DMS79 treated with DMSO at 0.1 percent for 48 hours (cell line): ENCODE data around the gene NDUFA11.
"Not testable (repeated sequence)": the region's sequence is repeated elsewhere in the genome, so short reads cannot be mapped to it uniquely, and the experiment has no call there.

Experiments
- DNase-seq: peaks from one replicate; lab custom pipeline; 2025; lab: John Stamatoyannopoulos, UW

NDUFA11 gene

DNA sequence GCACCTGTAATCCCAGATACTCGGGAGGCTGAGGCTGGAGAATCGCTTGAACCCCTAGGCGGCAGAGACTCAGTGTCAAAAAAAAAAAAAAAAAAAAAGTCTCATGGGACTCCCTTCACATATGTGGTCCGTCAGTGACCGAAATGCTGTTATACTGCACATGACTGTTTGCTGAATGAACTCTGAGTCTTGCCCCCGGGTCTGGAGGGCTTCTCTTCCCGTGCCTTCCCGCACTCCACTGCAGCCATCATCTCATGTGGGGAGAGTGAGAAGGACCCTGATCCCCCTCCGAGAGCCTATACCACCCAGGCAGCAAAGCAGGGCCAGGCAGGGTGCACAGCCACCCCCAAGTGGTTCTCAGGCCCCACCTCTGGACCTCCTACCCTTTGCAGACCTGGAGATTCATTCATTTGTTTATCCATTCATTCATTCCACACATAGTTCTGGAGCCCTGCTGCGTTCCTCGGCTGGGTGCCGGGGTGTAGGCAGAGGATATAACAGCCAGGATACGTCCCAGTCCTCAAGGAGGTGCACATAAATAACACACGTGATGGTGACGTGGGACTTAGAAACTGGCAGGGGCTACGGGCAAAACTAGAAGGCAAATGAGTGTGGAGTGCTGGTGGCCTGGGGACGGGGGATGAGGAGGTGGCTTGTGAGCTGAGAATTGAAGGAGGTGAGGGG lies 14.2 kb downstream of the NDUFA11 start:
- DNase-seq: no peak

- DNase-seq: not testable (repeated sequence)
These were observed 19.4 kb downstream of the NDUFA11 start for GRCh38 chr19:5884065-5884811.

GRCh38 chr19:5883157-5883873 lies 20.3 kb downstream of the NDUFA11 start:
- peak; percentile 3 for DNase-seq

DNA sequence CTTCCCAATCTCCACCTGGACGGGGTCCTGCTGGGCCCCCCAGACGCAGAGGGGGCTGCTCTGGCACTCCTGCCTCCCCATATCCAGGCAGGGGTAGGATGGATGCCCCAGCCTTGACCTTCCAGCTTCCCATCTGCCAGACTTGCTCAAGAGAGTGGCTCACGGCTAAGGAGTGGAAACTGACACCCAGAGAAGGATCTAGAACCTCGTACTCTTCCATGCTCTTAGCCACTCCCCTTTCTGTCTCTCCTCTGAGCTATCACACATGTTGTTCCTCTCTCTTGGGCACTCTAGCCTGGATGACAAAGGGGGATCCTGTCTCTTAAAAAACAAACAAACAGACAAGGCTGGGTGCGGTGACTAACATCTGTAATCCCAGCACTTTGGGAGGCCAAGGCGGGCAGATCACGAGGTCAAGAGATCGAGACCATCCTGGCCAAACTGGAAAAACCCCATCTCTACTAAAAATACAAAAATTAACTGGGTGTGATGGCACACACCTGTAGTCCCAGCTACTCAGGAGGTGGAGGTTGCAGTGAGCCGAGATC lies 21.1 kb downstream of the NDUFA11 start:
- no peak for DNase-seq

DNA sequence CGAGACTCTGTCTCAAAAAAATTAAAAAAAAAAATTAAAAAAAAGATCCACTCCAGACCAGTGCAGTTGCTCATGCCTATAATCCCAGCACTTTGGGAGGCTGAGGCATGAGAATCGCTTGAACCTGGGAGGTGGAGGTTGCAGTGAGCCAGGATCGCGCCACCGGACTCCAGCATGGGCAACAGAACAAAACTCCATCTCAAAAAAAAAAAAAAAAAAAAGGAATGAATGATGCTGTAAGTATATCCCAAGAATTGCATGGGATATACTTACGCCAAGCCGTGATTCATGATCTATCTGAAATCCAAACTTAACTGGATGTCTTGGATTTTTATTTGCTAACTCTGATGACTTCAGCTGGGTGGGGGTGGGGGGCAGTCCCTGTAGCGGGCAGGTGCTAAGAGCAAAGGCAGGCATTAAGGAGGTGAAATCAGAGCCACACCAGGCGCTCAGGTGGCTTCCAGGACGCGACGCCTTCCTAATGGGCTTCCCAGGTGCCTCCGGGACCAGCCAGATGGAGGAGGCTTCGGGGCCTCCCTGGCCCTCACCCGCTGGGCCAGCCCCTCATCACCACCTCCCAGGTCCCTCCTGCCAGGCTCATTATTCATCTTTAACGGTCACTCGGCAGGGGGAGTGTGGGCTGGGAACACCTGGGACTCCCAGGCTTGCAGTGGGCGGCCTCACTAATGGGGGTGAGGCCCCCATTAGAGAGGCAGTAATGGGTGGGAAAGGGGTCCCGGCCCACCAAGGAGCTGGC lies 21.9 kb downstream of the NDUFA11 start:
- peak; percentile 23 for DNase-seq

DNA sequence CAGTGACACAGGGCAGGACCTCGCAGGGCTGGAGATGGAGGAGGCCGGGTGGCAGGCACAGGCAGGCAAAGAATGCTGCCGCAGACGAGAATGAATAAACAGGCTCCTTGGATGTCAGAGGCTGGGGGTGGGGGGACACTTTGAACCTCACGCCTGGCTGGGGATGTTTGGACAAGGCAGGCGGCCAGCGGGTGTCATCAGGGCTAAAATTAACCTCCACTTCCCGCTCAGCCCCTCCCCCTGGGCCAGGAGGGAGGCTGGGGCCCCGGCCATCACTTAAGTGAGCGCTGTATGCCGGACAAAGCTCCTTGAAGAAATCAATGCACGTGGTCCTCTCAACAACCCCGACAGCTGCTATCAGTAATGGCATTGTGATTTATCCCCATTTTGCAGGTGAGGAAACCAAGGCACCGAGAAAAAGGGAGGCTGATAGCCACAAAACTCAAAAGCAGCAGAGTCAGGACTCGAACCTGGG lies 22.9 kb downstream of the NDUFA11 start:
- no peak for DNase-seq

DNA sequence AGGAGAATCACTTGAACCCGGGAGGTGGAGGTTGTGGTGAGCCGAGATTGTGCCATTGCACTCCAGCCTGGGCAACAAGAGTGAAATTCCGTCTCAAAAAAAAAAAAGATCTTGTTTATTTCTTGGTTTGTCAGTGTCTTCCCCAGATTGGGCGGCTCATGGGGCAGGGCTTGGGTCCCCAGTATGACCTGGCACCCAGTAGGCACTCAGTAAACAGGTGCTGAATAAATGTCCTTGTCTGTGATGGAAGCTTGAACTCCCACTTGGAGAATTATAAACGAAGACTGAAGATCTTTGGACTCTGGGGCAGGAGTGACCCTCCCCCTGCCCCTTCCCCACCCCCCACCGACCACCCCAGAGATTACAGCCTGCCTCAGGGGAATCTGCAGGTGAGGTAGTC lies 23.4 kb downstream of the NDUFA11 start:
- no peak for DNase-seq

- no peak for DNase-seq
These were observed 25.7 kb downstream of the NDUFA11 start for GRCh38 chr19:5877882-5878281.

DNA sequence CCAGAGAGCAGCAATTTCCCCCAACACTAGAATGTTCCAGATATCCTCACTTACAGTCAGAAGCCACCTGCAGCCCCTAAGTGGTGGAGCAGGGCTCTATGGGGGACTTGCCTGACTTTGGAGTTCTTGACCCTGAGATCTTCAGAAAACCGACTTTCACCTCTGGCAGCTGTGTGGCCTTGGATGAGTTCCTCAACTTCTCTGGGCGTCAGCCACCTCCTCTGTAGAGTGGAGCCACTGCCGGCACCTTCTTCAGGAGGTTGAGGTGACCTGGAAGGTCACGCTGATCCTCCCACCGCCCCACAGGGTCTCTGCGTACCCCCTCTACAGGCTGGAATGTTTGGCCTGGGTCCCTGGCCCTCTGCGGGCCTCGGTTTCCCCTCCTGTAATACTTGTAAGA lies 26.2 kb downstream of the NDUFA11 start:
- no peak for DNase-seq

DNA sequence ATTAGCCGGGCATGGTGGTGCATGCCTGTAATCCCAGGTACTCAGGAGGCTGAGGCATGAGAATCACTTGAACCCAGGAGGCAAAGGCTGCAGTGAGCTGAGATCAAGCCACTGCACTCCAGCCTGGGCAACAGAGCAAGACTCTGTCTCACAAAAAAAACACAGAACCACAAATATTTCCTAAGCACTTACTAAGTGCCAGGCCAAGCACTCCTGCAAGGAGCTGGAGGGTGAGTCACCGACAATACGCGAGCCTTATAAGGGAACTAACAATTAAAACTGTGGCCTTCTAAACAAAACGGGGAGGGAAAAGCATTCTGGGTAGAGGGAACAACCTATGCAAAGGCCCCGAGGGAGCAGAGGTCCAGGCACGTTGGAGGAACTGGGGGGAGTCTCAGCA lies 29.1 kb downstream of the NDUFA11 start:
- not testable (repeated sequence) for DNase-seq

- DNase-seq: no peak
These were observed 29.9 kb downstream of the NDUFA11 start for GRCh38 chr19:5873617-5874199.

DNA sequence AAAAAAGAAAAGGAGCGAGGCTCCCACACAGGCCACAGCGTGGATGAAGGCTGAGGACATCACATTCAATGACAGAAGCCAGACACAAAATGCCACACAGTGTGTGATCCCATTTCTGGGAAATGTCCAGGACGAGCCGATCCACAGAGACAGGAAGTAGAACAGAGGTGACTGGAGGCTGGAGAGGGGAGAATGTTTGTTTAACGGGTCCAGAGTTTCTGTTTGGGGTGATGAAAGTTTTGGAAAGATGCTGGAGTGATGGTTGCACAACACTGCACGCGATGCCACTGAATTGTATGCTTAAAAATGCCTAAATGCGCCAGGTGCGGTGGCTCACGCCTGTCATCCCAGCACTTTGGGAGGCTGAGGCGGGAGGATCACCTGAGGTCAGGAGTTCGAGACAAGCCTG lies 32.6 kb downstream of the NDUFA11 start:
- DNase-seq: no peak

GRCh38 chr19:5867201-5868136 lies 36.1 kb downstream of the NDUFA11 start:
- no peak for DNase-seq

GRCh38 chr19:5865772-5866171 lies 37.8 kb downstream of the NDUFA11 start:
- no peak for DNase-seq

DNA sequence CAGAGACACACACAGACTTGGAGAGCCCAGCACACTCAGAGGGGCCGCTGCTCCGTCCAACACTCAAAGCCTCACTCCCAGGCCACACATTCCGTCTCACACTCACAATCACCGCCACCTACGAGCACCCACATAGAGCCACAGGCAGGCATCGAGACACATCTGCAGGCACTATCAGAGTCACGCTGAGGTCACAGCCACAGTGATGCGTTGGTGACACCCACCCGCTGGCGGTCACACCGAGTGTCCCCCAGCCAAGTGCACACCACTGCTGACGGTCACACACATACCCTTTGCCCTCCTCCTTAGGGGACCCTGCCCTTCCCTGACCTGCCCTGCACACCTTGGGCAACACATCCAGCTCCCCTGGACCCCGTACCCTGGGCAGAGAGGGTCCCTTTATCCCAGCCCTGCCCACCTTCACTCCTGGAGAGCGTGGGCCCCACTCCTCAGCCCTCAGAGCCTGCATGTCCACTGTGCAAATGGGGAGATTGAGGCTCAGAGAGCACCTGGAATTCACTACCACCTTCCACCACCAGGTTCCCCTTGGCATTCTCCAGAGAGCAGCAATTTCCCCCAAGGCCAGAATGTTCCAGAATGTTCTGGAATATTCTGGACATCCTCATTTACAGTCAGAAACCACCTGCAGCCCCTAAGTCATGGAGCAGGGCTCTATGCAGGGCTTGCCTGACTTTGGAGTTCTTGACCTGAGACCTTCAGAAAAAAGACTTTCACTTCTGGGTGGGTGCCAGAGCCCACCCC lies 38.7 kb downstream of the NDUFA11 start:
- DNase-seq: no peak

- no peak for DNase-seq
These were observed 39.4 kb downstream of the NDUFA11 start for GRCh38 chr19:5864013-5864720.

DNA sequence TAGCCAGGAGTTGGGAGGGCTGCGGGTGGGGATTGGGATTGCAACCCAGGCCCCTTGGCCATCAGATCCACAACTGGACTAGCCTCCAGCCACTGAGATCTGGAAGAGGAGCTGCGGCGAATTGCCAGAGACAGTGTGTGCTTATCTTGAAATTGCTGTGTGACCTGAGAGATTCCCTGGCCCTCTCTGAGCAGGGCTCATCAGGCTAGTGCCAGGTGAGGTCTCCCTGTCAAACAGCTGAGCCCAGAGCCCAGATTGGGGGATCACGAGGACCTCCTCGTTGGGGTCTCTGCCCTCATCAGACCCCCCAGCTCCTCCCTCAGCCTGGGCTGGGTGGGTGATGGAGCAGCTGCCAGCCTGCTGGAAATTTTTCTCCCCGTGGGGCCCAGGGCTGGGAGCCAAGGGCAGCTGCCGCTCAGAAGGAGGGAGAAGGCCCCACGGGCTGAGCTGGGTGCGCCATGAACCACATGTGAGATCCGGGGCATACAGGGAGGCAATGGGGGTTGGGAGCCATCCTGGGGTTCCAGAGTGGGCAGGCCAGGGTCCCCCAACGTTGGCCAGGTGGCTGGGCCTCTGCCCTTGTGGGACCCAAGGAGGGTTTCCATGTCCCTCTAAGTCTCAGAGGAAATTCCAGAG lies 40.4 kb downstream of the NDUFA11 start:
- no peak for DNase-seq
